ENCODE data around the gene DNAJC10.
"Not testable (repeated sequence)": the region's sequence is repeated elsewhere in the genome, so short reads cannot be mapped to it uniquely, and the experiment has no call there.

DNA sequence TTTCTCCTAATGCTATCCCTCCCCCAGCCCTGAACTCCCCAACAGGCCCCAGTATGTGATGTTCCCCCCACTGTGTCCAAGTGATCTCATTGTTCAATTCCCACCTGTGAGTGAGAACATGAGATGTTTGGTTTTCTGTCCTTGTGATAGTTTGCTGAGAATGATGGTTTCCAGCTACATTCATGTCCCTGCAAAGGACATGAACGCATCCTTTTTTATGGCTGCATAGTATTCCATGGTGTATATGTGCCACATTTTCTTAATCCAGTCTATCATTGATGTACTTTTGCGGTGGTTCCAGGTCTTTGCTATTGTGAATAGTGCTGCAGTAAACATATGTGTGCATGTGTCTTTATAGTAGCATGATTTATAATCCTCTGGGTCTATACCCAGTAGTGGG is 52.9 kb downstream of the DNAJC10 start:
- TF ChIP-seq EZH2phosphoT487 (IDR thresholded peaks at IDR 0.05; ENCODE audit: low read depth, severe bottlenecking, unreplicated experiment), result not testable (repeated sequence)
- TF ChIP-seq, protein P1, sequence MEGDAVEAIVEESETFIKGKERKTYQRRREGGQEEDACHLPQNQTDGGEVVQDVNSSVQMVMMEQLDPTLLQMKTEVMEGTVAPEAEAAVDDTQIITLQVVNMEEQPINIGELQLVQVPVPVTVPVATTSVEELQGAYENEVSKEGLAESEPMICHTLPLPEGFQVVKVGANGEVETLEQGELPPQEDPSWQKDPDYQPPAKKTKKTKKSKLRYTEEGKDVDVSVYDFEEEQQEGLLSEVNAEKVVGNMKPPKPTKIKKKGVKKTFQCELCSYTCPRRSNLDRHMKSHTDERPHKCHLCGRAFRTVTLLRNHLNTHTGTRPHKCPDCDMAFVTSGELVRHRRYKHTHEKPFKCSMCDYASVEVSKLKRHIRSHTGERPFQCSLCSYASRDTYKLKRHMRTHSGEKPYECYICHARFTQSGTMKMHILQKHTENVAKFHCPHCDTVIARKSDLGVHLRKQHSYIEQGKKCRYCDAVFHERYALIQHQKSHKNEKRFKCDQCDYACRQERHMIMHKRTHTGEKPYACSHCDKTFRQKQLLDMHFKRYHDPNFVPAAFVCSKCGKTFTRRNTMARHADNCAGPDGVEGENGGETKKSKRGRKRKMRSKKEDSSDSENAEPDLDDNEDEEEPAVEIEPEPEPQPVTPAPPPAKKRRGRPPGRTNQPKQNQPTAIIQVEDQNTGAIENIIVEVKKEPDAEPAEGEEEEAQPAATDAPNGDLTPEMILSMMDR (IDR thresholded peaks at IDR 0.05; ENCODE audit: poor library complexity), result not testable (repeated sequence)
